IPS-18c (cell line): ENCODE data around the gene CYP24A1.

ENCODE experiments used
- H3K4me3 ChIP-seq: 2 replicates; pipeline ENCODE4 v1.7.0; 2013; ENCODE audit warnings: low read depth, mild to moderate bottlenecking, low read length, moderate library complexity; ENCODE audit not compliant: insufficient read depth
- H3K9me3 ChIP-seq: one replicate; pipeline ENCODE4 v1.6.1; 2013; ENCODE audit warnings: mild to moderate bottlenecking, low read length, moderate library complexity; ENCODE audit not compliant: control insufficient read depth, insufficient read depth

The CYP24A1 gene

DNA sequence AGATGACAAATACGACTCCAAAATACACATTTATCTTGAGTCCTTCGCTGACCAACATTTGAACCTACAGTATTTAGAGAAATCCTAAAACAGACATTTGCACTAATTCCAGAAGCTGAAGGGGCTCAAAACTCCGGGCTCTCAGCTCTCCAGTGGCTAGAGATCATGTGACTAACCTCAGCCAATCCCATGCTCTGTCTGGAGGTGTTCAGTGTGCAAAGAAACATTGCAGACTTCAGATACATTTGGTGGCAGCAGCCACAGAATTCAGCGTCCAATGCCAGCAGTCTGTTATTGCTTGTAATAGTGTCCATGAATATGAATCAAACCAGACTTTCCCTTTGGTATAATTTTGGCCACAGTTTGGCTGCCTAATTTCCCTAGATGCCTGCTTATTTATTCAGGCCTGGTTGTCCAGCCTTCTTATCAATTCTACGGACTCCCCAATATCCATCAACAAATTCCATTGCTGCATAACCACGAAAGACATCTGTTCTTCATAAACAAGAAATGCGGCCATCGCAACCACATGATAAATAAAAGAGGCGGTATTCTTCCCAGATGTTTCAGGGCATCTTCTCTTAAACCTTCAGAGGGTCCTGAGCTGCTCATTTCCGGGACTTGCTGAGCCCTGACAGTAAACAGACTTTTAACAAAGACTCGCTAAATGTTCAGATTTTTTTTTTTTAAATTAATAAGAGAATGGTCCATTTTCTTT, 14.5 kb upstream of the CYP24A1 start:
- Histone ChIP-seq H3K4me3 (no peak overlapping the region), H3K9me3 (no peaks in the 10 kb centered on the region)

DNA sequence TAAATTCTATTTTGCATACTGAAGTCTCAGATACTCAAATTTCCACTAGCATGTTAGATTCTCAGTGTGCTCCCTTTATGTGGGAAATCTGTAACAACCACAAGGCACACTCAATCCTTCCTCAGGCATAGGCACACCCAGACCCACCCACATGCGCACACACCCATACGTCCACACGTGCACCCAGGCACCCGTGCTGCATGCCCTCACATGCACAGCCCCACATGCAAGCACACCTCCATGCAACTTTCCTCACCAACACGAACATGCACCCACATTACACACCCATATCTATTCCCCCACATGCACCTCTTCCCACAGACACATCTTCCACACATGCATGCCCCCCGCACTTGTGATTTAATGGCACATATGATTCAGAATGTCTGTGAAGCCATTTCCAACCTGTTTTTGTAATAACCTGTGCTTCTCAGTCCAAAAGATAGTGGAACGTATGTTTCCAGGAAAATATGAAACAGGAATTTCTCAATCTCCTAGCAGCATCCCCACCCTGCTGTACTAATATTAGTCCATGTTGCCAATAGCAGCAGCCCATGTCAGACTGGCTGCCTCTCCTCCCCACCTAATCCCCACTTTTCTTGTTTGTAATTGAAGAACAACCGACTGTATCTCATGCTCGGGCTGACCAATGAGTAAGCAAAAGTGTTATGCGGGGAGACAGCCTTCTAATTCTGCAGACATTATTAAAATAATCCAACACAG, 11.3 kb upstream of the CYP24A1 start:
- Histone ChIP-seq H3K4me3 (no peak overlapping the region), H3K9me3 (no peaks in the 10 kb centered on the region)

GRCh38 chr20:54184071-54184470, 10.3 kb upstream of the CYP24A1 start:
- Histone ChIP-seq H3K9me3 (no peaks in the 10 kb centered on the region), H3K4me3 (no peak overlapping the region)

DNA sequence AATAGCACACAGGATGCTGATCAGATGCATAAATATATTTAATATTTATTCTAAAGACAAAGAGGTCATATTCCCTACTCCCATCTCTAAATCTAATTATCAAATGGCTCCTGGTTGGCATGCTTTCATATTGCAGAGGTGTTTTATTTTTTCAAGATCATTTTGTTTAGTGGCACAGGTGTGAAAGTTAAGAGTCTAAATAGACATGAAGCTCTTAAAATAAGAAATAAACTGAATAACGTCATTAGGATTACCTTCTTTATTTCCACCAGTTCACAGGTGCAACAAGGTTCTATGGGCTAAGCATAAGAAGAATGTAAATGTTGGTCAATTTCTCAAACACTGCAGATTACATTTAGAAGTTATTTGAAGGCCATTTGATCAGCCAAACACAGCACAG, 7.1 kb upstream of the CYP24A1 start:
- Histone ChIP-seq H3K4me3 (no peak overlapping the region), H3K9me3 (no peaks in the 10 kb centered on the region)

DNA sequence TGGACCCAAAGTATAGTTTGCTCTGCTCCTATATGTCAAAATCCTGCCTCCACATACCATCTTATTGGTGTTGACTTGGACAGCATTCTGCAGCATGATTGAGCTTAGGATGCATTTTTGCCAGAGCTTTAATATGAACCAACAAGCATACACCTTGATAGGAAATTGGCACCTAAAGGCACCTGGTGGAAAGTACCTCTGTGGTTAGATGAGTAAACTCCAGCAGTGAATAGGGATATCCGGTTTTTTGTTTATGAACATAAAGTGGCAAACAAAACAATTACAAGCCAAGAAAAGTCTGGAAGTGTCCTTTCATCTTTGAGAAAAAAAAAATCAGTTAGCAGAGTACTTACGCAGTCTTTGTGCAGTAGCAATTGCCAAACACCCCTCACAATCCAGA, 6.2 kb upstream of the CYP24A1 start:
- no peak overlapping the region for H3K4me3 ChIP-seq
- H3K9me3 ChIP-seq: no peaks in the 10 kb centered on the region

GRCh38 chr20:54178256-54178655, 4.5 kb upstream of the CYP24A1 start:
- no peak overlapping the region for H3K4me3 ChIP-seq
- peaks cover 3% of the 10 kb centered on the region for H3K9me3 ChIP-seq

- Histone ChIP-seq H3K4me3 (no peak overlapping the region), H3K9me3 (peaks cover 3% of the 10 kb centered on the region)
Observed at GRCh38 chr20:54177378-54177777, 3.6 kb upstream of the CYP24A1 start.

DNA sequence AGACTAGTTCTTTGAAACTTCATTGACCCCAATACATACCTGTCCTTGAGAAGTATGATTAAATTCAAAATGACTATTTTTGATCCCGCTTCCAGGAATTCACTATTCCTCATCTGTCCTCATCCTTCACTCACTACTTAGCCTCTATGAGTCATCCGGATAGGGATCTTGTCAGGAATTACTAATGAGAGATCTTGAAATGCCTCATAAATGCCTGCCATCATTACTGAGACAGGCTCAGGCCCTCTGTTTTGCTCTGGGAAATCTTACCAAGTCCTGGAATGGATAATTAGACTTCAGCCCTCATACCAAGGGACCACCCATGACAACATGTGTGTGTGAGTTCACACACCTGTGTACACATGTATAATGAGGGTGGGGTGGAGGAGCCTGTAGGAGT, 2.8 kb upstream of the CYP24A1 start:
- H3K4me3 ChIP-seq: no peak overlapping the region
- H3K9me3 ChIP-seq: peaks cover 3% of the 10 kb centered on the region

- Histone ChIP-seq H3K9me3 (peaks cover 3% of the 10 kb centered on the region), H3K4me3 (peak overlapping the region; percentile 53; the same call in 1 of the 2 replicates)
Observed at GRCh38 chr20:54174457-54175175, 830 bp upstream of the CYP24A1 start.

DNA sequence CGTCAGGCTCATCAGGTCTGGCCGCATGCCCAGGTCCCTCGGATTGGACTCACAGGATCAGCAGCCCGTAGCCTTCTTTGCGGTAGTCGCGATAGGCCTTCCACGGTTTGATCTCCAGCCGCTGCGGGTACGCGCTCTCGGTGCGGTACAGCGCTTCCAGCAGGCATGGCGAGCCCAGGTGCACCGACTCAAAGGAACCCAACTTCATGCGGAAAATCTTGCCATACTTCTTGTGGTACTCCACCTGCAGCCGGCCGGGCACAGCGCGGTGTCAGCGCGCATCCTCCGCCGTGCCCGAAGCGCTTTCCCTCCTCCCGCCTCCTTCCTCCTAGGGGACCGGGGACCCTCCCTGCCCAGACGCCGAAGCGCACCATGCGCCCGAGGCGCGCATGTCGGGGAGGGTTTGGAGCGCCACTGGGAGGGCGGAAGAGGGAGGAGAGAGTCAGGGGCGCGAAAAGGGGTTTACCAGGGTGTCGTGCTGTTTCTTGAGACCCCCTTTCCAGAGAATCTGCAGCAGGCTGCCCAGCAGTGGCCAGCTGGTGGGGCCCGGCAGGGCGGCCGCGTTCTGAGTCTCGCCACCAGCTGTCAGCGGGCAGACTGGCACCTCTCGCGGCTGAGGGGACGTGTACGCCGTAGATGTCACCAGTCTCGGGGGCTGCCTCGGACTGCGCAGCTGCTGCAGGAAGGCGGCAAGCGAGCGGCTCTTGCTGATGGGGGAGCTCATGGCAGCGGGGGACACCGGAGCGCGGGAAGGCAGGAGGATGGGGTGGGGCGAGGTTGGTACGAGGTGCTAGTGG, 732 bp downstream of the CYP24A1 start:
- Histone ChIP-seq H3K4me3 (peak overlapping the region; percentile 53), H3K9me3 (peaks cover 3% of the 10 kb centered on the region)

- Histone ChIP-seq H3K9me3 (peaks cover 3% of the 10 kb centered on the region), H3K4me3 (peak overlapping the region; percentile 53)
Observed at GRCh38 chr20:54172532-54172855, 1.3 kb downstream of the CYP24A1 start.

- peaks cover 3% of the 10 kb centered on the region for H3K9me3 ChIP-seq
- no peak overlapping the region for H3K4me3 ChIP-seq
Observed at GRCh38 chr20:54170963-54171362, 2.8 kb downstream of the CYP24A1 start.

DNA sequence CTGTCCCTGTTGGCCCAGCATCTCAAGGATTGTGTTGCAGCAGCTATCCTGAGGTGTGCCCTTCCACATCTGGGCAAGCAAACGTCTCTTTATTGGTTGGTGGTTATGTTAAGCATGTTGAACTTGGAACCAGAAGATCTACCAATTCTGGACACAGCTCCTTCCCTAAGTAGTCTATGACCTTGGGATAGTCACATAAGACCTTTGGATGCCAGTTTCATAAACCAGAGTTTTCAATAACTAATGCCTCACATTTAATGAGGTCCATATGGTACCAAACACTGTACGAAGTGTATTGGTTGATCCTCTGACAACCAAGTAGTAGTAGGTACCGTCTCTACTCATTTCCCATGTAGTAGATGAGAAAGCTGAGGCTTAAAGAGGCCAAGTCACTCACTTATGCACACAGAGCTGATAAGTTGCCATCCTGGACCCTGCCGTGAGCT, 3.7 kb downstream of the CYP24A1 start:
- Histone ChIP-seq H3K9me3 (peaks cover 4% of the 10 kb centered on the region), H3K4me3 (no peak overlapping the region)

- Histone ChIP-seq H3K4me3 (no peak overlapping the region), H3K9me3 (peaks cover 5% of the 10 kb centered on the region)
Observed at GRCh38 chr20:54168961-54169862, 4.6 kb downstream of the CYP24A1 start.

- Histone ChIP-seq H3K9me3 (peaks cover 2% of the 10 kb centered on the region), H3K4me3 (no peak overlapping the region)
Observed at GRCh38 chr20:54167909-54168872, 5.6 kb downstream of the CYP24A1 start.
